Activated T-cell treated with anti-CD3 and anti-CD28 coated beads, Interleukin-2, amount 50 U/mL, for 1 hour (primary cell): ENCODE measurements around the gene DGKD.

Experiments used
- DNase-seq: peaks from one replicate; pipeline ENCODE4 v3.0.0-alpha.2; 2020

DGKD gene

GRCh38 chr2:233480490-233481202 lies 126.4 kb downstream of the DGKD start:
- DNase-seq, result no peak

DNA sequence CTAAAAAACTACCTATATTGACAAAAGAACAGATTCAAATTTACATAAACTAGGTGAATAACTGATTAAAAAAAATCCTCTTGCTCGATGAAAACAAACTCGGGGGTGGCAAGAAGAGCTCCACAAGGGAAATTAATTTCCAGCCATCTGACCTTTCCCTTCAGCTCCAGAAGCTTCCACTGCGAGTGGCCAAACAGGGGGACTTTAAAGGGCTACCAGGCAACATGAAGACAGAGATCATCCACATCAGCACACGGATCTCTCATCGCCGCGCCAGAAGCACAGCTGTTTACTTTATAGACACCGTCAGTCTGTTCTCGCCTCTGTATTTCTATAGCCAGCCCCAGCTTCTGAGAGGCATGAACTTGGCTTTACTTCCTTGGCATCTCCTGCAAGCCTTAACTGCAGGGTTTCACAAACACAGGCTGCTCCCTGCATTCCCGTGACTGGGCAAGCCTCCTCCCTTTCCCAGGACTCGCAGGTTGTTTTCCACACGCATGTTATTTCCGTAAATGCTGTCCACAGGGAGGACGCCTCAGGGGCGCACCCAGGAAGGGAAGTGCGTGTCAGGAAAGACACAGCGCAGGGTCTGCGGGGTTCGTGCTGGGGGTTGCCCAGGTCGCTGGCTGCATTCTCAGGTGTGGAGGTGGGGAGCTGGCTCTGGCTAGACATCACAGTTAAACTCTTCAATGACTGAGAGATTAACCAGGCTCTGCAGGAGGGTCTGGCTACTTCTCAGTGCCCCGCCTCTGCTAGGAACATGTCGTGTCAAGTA lies 127.3 kb downstream of the DGKD start:
- no peak for DNase-seq

GRCh38 chr2:233482616-233483015 lies 128.3 kb downstream of the DGKD start:
- DNase-seq, result no peak

GRCh38 chr2:233485726-233486125 lies 131.4 kb downstream of the DGKD start:
- DNase-seq, result no peak

- no peak for DNase-seq
These were observed 132.1 kb downstream of the DGKD start for GRCh38 chr2:233486357-233486756.

GRCh38 chr2:233486778-233487552 lies 132.7 kb downstream of the DGKD start:
- no peak for DNase-seq

- no peak for DNase-seq
These were observed 133.6 kb downstream of the DGKD start for GRCh38 chr2:233487748-233488345.

- DNase-seq, result no peak
These were observed 134.8 kb downstream of the DGKD start for GRCh38 chr2:233489143-233489542.

DNA sequence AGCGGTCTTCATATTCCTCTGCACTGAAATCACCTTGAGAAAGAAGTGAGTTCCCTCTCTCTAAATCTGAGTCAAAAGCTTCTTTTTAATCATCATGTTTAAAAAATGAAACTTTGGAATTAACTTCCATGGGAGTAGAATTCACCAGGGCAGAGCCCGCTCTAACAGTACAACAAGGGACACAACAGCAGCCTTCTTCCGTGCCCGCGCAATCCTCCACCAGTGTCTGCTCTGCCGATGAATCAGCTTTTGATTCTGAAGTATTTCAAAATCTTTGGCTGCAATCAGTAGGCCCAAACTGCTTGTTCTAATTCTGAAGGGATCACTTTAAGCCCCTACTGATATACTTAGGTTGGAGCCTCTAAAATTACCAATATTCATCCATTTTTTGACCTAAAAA lies 135.4 kb downstream of the DGKD start:
- DNase-seq, result no peak

GRCh38 chr2:233490831-233491230 lies 136.5 kb downstream of the DGKD start:
- DNase-seq, result no peak

DNA sequence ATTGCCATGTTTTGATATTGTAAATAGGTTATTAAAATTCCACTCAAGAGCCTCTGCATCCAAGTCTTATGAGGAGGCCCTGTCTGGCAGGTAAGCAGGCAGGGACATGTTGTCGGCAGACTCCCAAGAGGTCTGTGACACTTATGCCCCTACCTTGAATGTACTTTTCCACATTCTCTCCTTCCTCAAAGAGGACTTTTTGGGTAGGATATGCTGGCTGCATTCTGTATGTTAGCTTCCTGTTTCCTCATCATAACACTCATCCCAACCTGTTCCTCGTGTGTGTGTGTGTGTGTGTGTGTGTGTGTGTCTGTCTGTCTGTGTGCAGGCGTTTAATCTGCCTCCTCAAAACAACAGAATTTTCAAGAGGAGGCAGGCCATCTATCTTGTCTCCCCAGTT lies 137.0 kb downstream of the DGKD start:
- DNase-seq, result no peak

DNA sequence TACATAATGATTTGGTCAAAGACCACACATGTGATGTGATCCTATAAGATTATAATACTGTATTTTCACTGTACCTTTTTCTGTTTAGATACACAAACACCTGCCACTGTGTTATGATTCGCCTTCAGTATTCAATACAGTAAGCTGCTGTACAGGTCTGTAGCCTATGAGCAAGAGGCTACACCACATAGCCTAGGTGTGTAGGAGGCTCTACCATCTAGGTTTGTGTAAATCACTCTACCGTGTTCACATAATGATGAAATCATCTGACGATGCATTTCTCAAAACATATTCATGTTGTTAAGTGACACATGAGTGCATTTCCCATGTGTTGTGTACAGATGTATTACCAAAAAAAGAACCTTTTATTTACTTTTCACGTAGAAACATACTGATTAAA lies 137.8 kb downstream of the DGKD start:
- DNase-seq, result no peak

GRCh38 chr2:233492751-233493150 lies 138.5 kb downstream of the DGKD start:
- DNase-seq, result no peak

GRCh38 chr2:233495503-233496496 lies 141.5 kb downstream of the DGKD start:
- no peak for DNase-seq

DNA sequence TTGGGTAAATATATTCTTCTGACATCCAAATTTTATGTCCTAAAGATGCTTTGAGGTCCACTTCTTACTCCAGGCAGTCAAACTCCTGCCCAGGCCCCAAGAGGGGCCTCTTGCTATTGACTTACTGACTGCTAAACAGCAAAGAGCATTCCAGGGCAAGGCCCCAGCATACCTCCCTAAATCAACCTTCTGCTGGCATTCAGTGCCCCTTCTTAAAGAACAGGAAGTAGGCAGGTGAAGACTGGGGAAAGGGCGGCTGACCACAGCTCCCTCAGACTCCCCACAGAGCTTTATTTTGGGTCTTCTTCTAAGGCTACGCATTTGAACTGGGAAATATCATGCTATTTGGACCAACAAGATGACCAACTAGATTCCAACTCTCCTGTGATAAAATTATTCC lies 143.4 kb downstream of the DGKD start:
- no peak for DNase-seq

GRCh38 chr2:233498126-233498525 lies 143.8 kb downstream of the DGKD start:
- DNase-seq, result no peak

GRCh38 chr2:233499928-233500327 lies 145.6 kb downstream of the DGKD start:
- DNase-seq, result no peak

GRCh38 chr2:233501198-233502076 lies 147.1 kb downstream of the DGKD start:
- DNase-seq, result no peak

DNA sequence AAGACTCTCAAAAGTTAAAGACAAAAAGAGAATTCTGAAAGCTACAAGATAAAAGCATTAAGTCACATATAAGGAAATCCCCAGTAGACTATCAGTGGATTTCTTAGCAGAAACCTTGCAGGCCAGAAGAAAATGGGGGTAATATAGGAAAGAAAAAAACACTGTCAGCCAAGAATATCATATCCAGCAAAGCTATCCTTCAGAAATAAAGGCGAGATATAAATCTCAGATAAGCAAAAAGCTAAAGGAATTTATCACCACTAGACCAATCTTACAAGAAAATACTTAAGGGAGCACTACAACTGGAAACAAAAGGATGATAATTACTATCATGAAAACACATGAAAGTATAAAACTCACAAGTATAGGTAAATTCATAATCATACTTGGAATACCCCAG lies 149.2 kb downstream of the DGKD start:
- DNase-seq, result no peak

DNA sequence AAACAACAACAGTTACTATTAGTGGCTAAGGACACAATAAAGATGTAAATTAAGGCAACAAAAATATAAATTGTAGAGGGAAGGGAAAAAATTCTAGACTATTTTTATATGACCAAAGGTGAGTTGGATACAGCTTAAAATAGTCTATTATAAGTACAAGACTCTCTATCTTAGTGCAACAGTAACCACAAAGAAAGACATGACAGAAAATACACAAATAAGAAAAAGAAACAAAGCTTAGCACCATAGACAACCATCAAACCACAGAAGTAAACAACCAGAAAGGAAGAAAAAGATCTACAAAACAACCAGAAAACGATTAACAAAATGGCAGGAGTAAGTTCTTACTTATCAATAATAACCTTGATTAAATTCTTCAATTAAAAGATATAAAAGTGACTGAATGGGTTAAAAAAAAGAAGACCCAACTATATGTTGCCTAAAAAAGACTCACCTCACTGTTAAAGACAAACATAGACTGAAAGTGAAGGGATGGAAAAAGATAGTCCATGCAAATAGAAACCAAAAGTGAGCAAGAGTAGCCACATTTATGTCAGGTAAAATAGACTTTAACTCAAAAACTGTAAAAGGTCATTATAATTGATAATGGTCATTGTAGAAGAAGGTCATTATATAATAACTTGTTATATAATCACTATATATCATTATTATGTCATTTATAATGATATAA lies 149.8 kb downstream of the DGKD start:
- DNase-seq, result no peak
